DMS79 treated with DMSO at 0.1 percent for 48 hours (cell line): ENCODE data around the gene SRSF3.
A peak's percentile ranks its signal among the peaks of the same experiment; 100 is the strongest.
"Not testable (repeated sequence)": the region's sequence is repeated elsewhere in the genome, so short reads cannot be mapped to it uniquely, and the experiment has no call there.

ENCODE experiments used
- DNase-seq: peaks from one replicate; lab custom pipeline; 2025; lab: John Stamatoyannopoulos, UW

Gene SRSF3

DNA sequence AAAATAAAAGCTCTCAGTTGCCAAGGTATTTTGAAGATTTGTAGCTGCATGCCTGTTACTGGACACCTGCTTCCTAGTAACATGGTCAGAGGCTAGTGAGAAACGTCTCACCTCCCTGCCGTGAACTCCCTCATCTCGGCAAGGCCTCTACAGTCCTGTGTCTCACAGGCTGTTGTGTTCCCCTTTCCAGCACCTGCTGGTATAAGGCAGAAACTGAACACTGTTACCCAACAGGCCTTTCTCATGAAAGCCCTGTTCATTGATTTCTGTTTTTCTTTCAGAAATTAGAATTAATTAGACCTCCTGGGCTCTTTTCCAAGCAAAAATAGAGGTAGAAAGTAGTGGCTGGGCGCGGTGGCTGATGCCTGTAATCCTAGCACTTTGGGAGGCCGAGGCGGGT is 17.6 kb upstream of the SRSF3 start:
- no peak for DNase-seq

DNA sequence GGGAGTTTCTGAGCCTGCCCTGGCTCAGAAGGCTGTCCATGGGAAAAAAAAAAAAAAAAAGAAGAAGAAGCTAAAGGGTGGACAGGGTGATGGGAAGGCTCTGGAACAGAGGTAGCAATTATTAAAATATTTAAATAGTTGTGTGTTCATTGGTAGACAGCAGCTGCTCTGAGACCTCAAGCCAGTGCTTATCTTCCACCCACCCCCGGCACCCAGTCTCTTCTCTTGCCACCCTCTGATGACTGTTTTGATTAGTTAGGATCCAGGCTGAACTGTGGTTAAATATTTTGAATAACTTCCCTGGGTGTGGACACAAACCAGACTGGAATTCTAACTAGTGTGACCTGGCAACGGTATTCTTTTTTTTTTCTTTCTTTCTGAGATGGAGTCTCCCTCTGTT is 16.9 kb upstream of the SRSF3 start:
- DNase-seq, result no peak

DNA sequence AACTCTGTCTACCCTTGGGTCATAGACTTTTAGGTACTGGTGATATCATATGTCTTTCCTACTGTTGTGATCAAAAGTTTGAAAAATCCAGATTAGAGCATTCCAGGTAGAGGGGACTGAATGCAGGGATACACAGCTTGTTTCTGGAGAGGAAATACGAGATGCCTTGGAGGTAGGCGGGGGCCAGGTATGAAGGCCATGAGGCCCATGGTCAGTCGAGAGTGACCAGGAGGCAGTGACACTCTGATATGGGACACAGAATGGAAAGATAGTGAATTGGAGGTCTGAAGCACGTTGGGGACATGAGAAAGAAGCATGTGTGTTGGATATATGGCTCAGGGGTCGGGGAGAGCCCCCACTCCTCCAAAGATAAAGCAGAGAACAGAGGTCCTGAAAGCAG is 16.1 kb upstream of the SRSF3 start:
- no peak for DNase-seq

DNA sequence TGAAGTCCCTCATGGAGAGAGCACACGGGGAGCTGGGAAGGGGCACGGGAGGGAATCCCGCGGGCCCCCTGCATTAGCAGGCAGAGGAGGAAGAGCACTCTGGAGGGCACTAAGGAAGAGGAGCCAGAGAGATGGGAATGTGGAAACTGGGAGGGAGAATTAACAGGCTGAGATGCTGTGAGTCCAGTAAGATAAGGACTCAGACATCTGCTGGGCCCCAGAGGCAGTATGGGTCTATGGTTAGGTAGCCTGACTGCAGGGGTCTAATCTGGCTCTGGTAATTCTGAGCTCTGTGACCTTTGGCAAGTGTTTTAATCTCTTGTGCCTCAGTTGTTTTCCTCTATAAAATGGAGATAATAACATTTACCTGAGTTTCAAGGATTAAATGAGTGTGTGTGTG is 15.7 kb upstream of the SRSF3 start:
- DNase-seq, result no peak

GRCh38 chr6:36580184-36580526 is 14.0 kb upstream of the SRSF3 start:
- DNase-seq, result no peak

GRCh38 chr6:36581716-36582115 is 12.4 kb upstream of the SRSF3 start:
- no peak for DNase-seq

GRCh38 chr6:36586606-36587005 is 7.6 kb upstream of the SRSF3 start:
- DNase-seq, result no peak

DNA sequence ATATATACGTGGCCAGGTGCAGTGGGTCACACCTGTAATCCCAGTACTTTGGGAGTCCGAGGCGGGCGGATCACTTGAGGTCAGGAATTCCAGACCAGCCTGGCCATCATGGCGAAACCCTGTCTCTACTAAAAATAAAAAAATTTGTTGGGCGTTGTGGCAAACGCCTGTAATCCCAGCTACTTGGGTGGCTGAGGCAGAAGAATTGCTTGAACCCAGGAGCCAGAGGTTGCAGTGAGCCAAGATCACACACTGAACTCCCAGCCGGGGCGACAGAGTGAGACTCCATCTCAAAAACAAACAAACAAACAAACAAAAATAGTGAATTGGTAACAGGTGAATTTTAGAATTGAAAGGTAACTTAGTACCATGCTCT is 5.1 kb upstream of the SRSF3 start:
- DNase-seq, result not testable (repeated sequence)

DNA sequence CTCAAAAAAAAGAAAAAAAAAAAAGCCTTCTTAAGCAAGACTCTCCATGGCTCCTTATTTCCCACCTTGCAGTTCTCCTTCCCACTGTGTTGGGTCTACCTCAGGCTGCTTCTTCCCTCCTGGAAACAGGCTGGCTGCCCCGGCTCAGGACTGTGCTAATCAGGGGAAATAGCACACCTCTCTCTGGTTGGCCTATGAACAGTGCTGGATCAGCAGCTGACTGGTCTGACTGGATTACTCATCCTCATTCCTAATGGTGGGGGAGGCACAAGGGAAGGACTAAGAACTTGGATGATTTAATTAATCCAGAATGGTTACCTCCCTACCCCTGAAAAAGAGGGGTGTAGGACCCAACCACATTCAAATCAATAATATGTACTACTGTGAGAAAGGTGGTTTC is 3.9 kb upstream of the SRSF3 start:
- no peak for DNase-seq

DNA sequence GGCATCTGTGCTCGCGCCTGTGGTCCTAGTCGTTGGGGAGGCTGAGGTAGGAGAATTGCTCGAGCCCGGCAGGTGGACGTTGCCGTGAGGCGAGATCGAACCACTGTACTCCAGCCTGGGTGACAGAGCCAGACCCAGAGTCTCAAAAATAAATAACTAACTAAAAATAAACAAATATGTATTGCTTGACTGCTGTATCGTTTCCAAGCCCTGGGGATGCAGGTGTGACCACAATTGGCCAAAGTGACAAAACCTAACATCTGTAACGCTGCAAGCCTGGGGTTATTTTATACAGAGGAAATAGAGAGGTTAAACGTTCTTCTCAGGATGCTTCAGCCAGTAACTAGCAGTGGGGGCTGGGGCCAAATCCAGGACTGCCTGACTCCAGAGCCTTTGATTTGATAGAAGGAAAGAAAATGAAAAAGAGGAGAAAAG is 1.9 kb upstream of the SRSF3 start:
- no peak for DNase-seq

GRCh38 chr6:36593569-36594028 is 563 bp upstream of the SRSF3 start:
- DNase-seq, result peak; percentile 76

DNA sequence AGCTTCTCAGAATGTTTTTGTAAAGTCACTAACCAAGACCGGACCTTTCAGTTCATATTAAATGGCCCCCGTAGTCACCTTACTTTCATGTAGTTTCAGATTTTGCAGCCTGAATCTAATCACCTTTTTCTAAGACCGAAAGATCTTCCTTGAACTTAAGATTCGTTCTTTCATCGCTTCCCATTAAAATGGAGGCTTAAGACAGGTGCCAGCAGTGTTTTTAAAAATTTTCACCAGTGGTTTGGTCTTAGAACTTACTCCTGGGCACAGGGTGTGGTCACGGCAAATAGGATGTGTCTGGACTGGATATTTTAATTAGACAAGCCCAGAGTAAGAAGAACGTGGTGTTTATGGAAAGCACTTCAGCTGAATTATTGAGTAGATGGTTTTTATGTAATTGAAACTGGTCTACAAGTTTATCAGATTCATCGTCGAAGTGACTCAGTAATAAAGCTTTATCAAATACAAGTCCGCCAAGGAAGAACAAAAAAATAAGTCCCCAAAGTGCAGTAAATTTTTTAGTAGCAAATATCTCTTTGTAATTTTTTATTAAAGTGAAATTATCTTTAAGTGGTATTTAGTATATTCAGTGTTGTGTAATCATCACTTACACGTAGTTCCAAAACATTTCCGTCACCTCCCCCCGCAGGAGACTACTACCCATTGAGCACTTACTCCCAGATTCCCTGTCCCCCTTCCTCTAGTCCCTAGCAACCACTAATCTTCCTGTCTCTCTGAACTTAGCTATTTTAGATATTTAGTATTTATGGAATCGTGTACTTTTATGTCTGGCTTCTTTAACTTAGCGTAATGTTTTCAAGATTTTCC is 868 bp downstream of the SRSF3 start:
- DNase-seq, result peak; percentile 66

GRCh38 chr6:36596356-36596755 is 2.2 kb downstream of the SRSF3 start:
- DNase-seq, result no peak

DNA sequence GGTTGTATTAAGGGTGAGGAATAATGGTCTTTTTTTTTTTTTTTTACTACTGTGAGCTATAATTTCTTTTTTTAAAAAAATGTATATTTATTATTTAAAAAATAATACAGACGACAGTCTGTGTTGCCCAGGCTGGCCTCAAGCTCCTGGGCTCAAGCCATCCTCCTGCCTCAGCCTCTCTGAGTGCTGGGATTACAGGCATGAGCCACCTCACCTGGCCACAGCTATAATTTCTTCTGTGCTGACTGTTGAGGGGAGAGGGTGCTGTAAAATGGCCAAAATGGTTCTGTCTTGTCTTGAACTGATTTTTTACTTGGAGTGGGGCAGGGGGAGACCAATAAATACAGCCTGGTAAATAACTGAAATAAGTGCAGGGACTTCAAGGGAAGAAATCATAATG is 3.6 kb downstream of the SRSF3 start:
- no peak for DNase-seq

GRCh38 chr6:36598326-36598725 is 4.2 kb downstream of the SRSF3 start:
- no peak for DNase-seq

GRCh38 chr6:36598739-36599318 is 4.7 kb downstream of the SRSF3 start:
- no peak for DNase-seq

- no peak for DNase-seq
Observed at GRCh38 chr6:36599791-36600209, 5.6 kb downstream of the SRSF3 start.

DNA sequence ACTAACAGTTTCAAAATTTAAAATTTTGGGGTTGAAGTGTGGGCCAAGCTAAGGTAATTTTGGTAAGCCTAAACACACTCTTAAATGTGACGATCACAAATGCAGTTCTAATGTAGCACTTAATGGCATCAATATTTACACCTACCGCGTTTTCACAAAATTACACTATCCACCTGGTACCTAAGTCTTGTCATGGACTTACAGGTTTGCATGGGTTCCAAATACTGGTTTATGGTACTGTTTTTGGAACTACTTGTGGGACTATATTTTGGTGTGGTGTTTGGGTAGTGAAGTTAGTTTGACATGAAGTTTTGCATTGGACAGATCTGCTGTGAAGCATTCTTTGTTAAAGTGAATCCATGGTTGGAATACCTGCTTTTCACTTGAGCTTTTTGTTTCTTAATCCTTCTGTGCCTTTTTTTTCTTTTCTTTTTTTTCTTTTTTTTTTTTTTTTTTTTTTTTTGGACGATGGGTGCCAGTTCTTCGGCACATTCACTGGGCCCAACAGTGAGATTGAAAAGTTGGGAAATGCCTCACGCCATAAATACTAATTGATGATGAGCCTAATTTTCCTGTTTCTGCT is 6.5 kb downstream of the SRSF3 start:
- no peak for DNase-seq

DNA sequence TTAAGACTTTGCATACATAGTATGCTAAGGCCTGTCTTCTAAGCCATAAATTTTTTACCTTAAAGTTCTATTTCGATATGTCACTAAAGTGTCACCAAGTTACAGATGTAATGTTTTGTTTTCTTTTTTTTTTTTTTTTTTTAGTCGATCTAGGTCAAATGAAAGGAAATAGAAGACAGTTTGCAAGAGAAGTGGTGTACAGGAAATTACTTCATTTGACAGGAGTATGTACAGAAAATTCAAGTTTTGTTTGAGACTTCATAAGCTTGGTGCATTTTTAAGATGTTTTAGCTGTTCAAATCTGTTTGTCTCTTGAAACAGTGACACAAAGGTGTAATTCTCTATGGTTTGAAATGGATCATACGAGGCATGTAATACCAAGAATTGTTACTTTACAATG is 7.7 kb downstream of the SRSF3 start:
- DNase-seq, result not testable (repeated sequence)

DNA sequence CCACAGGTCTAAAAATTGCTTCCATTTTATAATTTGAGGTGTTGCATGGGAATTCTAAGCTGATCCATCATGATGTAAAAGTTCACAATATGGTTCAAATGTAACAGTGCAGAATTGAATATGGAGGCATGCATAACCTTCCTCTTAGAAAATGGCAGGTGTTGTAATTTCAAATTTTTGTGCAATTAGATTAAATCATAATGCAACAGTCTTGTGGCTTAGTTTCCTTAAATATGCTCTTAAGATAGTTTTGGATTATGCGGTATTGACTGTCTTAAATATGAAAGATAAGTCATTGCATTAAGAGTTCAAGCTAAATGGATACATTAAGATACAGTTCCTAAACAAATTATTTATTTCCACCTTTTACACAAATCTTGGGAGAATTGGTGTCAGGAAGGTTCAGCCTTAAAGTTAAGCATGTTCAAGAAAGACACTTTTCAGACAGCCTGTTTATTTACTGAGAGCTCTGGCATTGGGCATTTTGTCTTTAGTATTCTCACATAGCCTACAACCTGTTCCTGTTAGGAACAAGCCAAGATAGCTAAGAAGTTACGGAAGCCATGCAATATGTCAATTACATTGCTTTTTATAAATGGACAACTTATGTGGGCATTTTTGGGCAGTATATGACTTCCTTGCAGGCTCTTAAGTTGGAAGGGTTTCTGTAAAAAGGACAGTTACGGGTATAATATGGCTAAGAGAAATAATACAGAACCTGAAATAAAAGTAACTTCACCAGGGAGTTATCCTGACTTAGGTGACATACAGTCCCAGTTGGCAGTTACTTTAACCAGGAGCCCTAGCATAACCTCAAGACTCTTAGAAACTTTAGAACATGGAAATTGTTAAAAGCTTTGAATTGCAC is 9.3 kb downstream of the SRSF3 start:
- DNase-seq, result no peak

- DNase-seq, result no peak
Observed at GRCh38 chr6:36604090-36605060, 10.2 kb downstream of the SRSF3 start.
